HFF-Myc (cell line): ENCODE measurements around the gene SYAP1.

Experiments used
- DNase-seq: peaks from one replicate; pipeline ENCODE4 v3.0.0-alpha.2; 2011; ENCODE audit warnings: low read depth; ENCODE audit errors: extremely low read depth
- H3K4me3 ChIP-seq: replicated peaks from 2 replicates; pipeline ENCODE4 v1.5.1; 2011; ENCODE audit warnings: low read depth, mild to moderate bottlenecking, control low read depth, low read length
- TF ChIP-seq, protein P1 (sequence below): IDR thresholded peaks from 2 replicates; pipeline ENCODE4 v1.5.1; 2012; ENCODE audit warnings: mild to moderate bottlenecking, low read depth, low read length, control low read depth; ENCODE audit errors: missing control alignments

SYAP1 gene

DNA sequence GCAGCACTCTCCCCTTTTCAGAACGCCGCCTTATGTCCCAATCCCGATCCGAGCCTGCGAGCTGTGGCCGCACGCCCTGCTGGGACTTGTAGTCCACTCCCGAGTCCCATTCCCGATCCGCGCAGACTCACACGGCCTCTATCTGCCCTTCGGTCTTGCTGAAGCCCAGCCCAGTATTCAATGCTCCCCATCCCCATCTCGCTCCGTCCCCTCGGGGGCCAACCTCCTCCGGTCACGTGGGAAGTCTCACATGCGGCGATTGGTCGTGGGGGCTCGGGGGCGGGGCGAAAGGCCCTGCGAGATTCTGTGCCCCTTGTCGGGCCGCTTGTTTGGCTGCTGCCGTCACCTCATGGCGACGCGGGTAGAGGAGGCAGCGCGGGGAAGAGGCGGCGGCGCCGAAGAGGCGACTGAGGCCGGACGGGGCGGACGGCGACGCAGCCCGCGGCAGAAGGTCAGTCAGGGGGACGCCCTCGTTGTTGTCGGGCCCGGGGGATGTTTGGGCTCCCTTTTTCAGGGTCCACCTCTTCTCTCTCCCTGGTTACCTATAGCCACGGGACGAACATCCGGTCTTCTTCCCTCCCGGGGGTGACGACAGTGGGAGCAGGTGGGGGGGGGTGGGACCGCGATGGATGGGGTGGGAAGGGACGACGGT, 66.9 kb downstream of the SYAP1 start, which contains the start of gene TXLNG:
Gene TXLNG, plus strand, starts transcription at position 328 of the 652 bp plus-strand sequence. Its CDS starts 22 bp downstream, at position 350.
- peak; percentile 92 for DNase-seq
- H3K4me3 ChIP-seq: peak within 1 kb of the TSS; percentile 60
- TF ChIP-seq, protein P1, sequence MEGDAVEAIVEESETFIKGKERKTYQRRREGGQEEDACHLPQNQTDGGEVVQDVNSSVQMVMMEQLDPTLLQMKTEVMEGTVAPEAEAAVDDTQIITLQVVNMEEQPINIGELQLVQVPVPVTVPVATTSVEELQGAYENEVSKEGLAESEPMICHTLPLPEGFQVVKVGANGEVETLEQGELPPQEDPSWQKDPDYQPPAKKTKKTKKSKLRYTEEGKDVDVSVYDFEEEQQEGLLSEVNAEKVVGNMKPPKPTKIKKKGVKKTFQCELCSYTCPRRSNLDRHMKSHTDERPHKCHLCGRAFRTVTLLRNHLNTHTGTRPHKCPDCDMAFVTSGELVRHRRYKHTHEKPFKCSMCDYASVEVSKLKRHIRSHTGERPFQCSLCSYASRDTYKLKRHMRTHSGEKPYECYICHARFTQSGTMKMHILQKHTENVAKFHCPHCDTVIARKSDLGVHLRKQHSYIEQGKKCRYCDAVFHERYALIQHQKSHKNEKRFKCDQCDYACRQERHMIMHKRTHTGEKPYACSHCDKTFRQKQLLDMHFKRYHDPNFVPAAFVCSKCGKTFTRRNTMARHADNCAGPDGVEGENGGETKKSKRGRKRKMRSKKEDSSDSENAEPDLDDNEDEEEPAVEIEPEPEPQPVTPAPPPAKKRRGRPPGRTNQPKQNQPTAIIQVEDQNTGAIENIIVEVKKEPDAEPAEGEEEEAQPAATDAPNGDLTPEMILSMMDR: no peak

DNA sequence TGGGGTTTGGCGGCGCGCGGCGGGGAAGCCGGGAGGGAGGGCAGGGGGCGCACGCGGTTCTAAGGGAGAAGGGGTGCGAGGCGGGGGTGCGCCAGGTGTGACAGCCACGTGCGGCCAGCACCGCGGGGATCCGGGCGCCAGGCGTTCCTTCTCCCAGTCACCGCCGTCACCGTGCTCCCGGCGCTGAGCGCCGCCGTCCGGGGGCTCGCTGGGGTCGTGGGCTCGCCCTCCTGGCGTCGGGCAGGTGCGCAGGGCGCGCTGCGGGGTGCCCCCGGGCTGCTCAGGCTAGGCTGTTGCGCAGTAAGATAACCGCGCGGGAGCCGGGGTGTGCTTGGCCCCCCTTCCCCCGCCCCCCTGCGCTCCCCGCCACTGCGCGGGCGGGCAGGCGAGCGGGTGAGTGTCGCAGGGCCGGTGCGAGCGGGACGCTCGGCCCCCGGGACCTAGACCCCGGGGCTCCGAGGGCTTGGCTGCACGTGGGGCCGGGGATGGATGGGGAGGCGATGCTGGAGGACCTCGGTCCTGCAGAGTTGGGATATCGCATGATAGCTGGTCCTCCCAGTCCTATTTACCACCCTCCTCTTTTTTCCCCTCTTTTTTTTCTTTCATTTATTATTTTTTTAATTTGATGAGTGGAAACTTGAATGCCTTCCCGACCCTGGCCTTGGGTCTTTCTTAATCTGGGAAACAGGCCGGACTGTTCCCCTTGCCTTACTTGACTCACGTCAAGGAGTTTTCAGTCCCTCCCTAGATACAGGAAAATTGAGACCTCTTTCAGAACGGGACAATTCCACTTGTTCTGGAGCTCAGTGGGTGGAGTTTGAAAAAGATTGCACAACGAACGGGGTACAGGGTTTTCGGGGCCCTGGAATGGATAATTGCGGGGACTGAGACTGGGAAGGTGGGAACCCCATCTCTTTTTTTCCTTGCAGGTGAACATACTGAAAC, 67.7 kb downstream of the SYAP1 start:
- TF ChIP-seq, protein P1: no peak
- DNase-seq: no peak
- H3K4me3 ChIP-seq: peak overlapping the region; percentile 60

DNA sequence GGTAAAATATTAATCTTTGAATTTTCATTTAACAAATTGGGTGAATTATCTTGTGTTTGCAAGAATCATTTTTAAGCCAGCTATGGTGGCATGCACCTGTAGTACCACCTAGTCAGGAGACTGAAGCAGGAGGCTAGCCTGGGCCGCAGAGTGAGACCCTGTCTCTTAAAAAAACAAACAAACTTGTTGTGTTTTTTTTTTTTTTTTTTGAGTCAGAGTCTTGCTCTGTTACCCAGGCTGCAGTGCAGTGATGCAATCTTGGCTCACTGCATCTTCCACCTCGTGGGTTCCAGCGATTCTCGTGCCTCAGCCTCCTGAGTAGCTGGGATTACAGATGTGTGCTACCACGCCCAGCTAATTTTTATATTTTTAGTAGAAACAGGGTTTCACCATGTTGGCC, 69.1 kb downstream of the SYAP1 start:
- no peak overlapping the region for H3K4me3 ChIP-seq
- DNase-seq: no peak
- TF ChIP-seq, protein P1: no peak

GRCh38 chrX:16796298-16796697, 76.9 kb downstream of the SYAP1 start:
- H3K4me3 ChIP-seq: no peak overlapping the region
- DNase-seq: no peak
- TF ChIP-seq, protein P1: no peak

- DNase-seq: no peak
- TF ChIP-seq, protein P1: no peak
- no peak overlapping the region for H3K4me3 ChIP-seq
These were observed 77.9 kb downstream of the SYAP1 start for GRCh38 chrX:16797358-16797757.

DNA sequence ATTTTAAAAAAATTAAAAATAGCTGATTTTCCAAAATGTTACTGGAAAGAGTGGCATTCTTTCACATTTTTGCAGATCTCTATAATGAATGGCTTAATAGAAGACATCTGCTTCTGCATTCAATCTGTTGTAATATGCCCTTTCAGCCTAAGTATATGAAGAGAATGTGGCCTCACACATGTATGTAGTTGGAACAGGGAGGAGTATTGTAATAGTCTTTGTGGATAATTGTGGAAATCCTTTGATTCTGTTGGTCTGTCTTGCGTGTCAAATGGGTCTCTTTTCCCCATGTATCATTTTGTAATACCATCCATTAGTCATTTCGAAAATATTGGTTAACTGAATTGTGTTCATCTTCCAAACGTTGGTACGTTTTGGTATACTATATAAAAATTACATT, 78.4 kb downstream of the SYAP1 start:
- DNase-seq: no peak

More for the DNA sequence above, 78.4 kb downstream of the SYAP1 start:
- TF ChIP-seq, protein P1: no peak
- H3K4me3 ChIP-seq: no peak overlapping the region
